Tibial nerve (tissue), 4 donors: ENCODE data around the gene SNX11. TPM values are rescaled to one million over a fixed set of nuclear protein-coding genes. Genes with fewer than 3 reads are reported as not detected.

Source experiments
- DNase-seq, 2 donors: peaks; one replicate each; pipeline ENCODE4 v3.0.0-alpha.2; 2019; ENCODE audit warnings: low spot score in 2 of 2
- H3K27ac ChIP-seq, 4 donors: fragments of 200-600 bp; sonication (generic) in 3 of 4; one replicate each; pipeline ENCODE4 v1.5.1; 2017 to 2019; ENCODE audit warnings: mild to moderate bottlenecking in 1 of 4
- H3K27me3 ChIP-seq, 2 donors: fragments of 200-600 bp; sonication (generic) in 1 of 2; one replicate each; pipeline versions ENCODE4 v1.5.1 to v1.6.0; 2017 to 2019
- H3K36me3 ChIP-seq, 3 donors: fragments of 200-600 bp; sonication (generic); one replicate each; pipeline ENCODE4 v1.5.1; 2018 to 2019
- H3K4me1 ChIP-seq, 4 donors: fragments of 200-600 bp; sonication (generic) in 3 of 4; one replicate each; pipeline ENCODE4 v1.5.1; 2017 to 2019
- H3K4me3 ChIP-seq, 4 donors: fragments of 200-600 bp; sonication (generic) in 3 of 4; one replicate each; pipeline ENCODE4 v1.5.1; 2017 to 2019; ENCODE audit warnings: mild to moderate bottlenecking in 1 of 4, moderate library complexity in 1 of 4
- H3K9me3 ChIP-seq, 4 donors: fragments of 200-600 bp; sonication (generic) in 3 of 4; one replicate each; pipeline ENCODE4 v1.5.1; 2017 to 2019
- EP300 ChIP-seq, 2 donors: sonication (generic); formaldehyde crosslinking; IDR thresholded peaks; one replicate each; pipeline ENCODE4 v1.6.1; 2017; ENCODE audit warnings: antibody characterized with exemption in 2 of 2, mild to moderate bottlenecking in 1 of 2
- POLR2A ChIP-seq, 2 donors: fragments of 450-650 bp; IDR thresholded peaks; one replicate each; pipeline ENCODE4 v1.6.1; 2017; ENCODE audit warnings: antibody characterized with exemption in 2 of 2, mild to moderate bottlenecking in 2 of 2, moderate library complexity in 2 of 2
- WGBS, 2 donors: methylation state at CpG; one replicate each; pipeline ENCODE4 v1.1.5; 2018; 5-methylcytosine and 5-hydroxymethylcytosine counted together
- total RNA-seq, 4 donors: library from RNA; depleted of rRNA; stranded (reverse); fragments of >200 nt; gene quantifications; one replicate each; pipeline ENCODE4 v1.1.0, GENCODE V29; 2016
- TF ChIP-seq, protein P1 (sequence below), 5 experiments: fragments of 200-600 bp in 3 of 5; fragments of 450-650 bp in 2 of 5; sonication (generic) in 3 of 5; IDR thresholded peaks; one replicate each; pipeline ENCODE4 v1.5.1; 2016 to 2019; ENCODE audit warnings: antibody characterized with exemption in 5 of 5, mild to moderate bottlenecking in 3 of 5, moderate library complexity in 2 of 5

SNX11 gene, protein sequence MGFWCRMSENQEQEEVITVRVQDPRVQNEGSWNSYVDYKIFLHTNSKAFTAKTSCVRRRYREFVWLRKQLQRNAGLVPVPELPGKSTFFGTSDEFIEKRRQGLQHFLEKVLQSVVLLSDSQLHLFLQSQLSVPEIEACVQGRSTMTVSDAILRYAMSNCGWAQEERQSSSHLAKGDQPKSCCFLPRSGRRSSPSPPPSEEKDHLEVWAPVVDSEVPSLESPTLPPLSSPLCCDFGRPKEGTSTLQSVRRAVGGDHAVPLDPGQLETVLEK
- 10 to 100 TPM; 10.0 to 17.2 (median 16.2) TPM for total RNA-seq

DNA sequence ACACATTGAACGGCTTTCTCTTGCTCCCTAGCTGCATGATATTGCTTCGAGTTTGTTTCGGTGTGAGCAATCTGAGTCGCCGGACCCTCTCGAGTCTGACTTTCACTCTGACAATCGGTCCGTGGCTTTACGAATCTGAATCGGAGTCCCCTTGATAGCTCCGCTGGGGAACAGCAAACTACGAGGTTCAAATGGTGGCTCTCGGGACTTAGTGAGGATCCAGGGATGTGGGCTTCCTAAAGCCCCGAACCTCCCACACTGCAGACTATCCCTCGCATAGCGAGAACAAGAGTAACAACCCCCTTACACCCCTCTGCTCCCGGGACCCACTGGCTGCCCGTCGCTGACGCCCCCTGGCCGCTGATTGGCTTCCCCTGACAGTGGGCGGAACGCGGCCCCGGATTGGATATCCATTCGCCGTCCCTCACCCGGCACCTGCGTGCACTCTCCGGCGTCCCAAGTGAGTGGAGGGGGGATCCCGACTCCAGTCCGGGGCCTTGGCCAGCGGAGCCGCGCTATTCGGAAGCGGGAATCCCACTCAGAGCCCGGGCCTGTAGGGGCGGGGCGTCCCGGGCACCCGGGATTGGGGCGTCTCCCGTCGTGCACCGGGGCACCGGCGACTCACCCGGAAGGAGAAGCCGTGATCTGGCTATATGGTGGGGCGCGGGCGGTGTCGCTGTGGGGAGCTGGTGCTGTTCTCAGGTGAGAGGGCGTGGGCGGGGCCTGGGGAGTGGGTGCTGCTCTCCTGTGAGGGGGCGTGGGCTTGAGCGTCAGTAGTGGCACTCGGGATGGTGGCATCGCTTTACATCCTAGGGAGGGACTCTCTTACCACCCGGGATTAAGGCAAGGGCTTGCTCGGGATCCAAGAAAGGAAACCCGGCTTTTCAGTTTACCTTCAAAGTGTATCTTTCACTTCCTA is at the start of gene SNX11:
Gene SNX11, plus strand, starts transcription at position 630 of the 919 bp plus-strand sequence. CDS start 4,278 bp downstream, outside the sequence.
- Histone ChIP-seq H3K27ac (peak within 1 kb of the TSS; percentile 85 to 97 (median 94)), H3K9me3 (no peaks in the 10 kb centered on the region), H3K36me3 (peaks cover 0 to under 1% (median 0%) of the 10 kb centered on the region in 3 donors), H3K4me3 (peak within 1 kb of the TSS; percentile 57 to 92 (median 77)), H3K27me3 (no peaks in the 10 kb centered on the region), H3K4me1 (peaks cover 0 to 38% (median 15%) of the 10 kb centered on the region in 4 donors)
- peak; percentile 77 to 82 for DNase-seq
- TF ChIP-seq EP300 (IDR thresholded peaks at IDR 0.05) (peak in 1 of 2 donors; percentile 72), POLR2A (IDR thresholded peaks at IDR 0.05) (peak in 1 of 2 donors; percentile 35)
- TF ChIP-seq, protein P1, sequence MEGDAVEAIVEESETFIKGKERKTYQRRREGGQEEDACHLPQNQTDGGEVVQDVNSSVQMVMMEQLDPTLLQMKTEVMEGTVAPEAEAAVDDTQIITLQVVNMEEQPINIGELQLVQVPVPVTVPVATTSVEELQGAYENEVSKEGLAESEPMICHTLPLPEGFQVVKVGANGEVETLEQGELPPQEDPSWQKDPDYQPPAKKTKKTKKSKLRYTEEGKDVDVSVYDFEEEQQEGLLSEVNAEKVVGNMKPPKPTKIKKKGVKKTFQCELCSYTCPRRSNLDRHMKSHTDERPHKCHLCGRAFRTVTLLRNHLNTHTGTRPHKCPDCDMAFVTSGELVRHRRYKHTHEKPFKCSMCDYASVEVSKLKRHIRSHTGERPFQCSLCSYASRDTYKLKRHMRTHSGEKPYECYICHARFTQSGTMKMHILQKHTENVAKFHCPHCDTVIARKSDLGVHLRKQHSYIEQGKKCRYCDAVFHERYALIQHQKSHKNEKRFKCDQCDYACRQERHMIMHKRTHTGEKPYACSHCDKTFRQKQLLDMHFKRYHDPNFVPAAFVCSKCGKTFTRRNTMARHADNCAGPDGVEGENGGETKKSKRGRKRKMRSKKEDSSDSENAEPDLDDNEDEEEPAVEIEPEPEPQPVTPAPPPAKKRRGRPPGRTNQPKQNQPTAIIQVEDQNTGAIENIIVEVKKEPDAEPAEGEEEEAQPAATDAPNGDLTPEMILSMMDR (IDR thresholded peaks at IDR 0.05): peak in 1 of 5 experiments; percentile 30
- whole genome bisulfite sequencing, 2 donors: 0% methylated on average over 26 to 43 of the region's 64 CpGs

DNA sequence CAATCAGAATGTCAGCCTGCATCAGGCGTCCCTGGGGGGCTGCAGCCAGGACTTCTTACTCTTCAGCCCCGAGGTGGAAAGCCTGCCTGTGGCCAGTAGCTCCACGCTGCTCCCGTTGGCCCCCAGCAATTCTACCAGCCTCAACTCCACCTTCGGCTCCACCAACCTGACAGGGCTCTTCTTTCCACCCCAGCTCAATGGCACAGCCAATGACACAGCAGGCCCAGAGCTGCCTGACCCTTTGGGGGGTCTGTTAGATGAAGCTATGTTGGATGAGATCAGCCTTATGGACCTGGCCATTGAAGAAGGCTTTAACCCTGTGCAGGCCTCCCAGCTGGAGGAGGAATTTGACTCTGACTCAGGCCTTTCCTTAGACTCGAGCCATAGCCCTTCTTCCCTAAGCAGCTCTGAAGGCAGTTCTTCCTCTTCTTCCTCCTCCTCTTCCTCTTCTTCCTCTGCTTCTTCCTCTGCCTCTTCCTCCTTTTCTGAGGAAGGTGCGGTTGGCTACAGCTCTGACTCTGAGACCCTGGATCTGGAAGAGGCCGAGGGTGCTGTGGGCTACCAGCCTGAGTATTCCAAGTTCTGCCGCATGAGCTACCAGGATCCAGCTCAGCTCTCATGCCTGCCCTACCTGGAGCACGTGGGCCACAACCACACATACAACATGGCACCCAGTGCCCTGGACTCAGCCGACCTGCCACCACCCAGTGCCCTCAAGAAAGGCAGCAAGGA is 49.0 kb upstream of the SNX11 start:
- H3K4me1 ChIP-seq: peaks cover 0 to 63% (median 24%) of the 10 kb centered on the region in 4 donors

DNA sequence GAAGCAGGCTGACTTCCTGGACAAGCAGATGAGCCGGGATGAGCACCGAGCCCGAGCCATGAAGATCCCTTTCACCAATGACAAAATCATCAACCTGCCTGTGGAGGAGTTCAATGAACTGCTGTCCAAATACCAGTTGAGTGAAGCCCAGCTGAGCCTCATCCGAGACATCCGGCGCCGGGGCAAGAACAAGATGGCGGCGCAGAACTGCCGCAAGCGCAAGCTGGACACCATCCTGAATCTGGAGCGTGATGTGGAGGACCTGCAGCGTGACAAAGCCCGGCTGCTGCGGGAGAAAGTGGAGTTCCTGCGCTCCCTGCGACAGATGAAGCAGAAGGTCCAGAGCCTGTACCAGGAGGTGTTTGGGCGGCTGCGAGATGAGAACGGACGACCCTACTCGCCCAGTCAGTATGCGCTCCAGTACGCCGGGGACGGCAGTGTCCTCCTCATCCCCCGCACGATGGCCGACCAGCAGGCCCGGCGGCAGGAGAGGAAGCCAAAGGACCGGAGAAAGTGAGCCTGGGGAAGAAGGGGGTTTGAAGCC is 48.4 kb upstream of the SNX11 start:
- DNase-seq: no peak
- Histone ChIP-seq H3K27me3 (no peaks in the 10 kb centered on the region), H3K27ac (peak overlapping the region in 1 of 4 donors; percentile 47), H3K9me3 (no peaks in the 10 kb centered on the region), H3K4me1 (peaks cover 0 to 63% (median 18%) of the 10 kb centered on the region in 4 donors), H3K4me3 (no peak overlapping the region), H3K36me3 (peaks cover 3 to 97% (median 42%) of the 10 kb centered on the region in 3 donors)
- 92 to 93% methylated on average over 32 of the region's 32 CpGs for WGBS, 2 donors
- TF ChIP-seq, protein P1 (IDR thresholded peaks at IDR 0.05): no peak

More for the DNA sequence above, 49.0 kb upstream of the SNX11 start:
- WGBS, 2 donors: 79 to 89% methylated on average over 11 of the region's 11 CpGs
- Histone ChIP-seq H3K9me3 (no peaks in the 10 kb centered on the region), H3K27ac (no peak overlapping the region), H3K36me3 (peaks cover 3 to 90% (median 42%) of the 10 kb centered on the region in 3 donors), H3K4me3 (no peak overlapping the region), H3K27me3 (no peaks in the 10 kb centered on the region)
- TF ChIP-seq, protein P1 (IDR thresholded peaks at IDR 0.05): no peak
- TF ChIP-seq EP300 (IDR thresholded peaks at IDR 0.05) (no peak), POLR2A (IDR thresholded peaks at IDR 0.05) (no peak)
- DNase-seq: no peak

DNA sequence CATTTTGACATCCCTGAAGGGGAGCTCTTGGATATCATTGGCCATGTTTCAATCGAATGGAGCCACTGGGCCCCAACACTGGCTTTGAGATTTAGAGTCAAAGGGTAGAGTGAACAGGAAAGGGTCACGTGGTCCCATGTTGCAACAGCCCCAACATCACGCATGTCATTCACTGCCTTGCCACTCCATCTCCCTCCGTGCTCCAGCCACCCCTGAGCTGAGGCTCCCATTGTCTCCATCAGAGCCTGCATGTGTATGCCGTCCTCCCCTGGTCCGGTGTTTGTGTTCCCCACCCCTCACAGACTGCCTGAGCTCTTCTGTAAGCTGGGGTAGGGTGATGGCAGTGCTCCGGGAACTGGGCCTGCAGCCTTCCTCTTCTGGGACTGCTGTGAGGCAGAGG is 47.3 kb upstream of the SNX11 start:
- Histone ChIP-seq H3K36me3 (peaks cover 3 to 100% (median 42%) of the 10 kb centered on the region in 3 donors), H3K9me3 (no peaks in the 10 kb centered on the region), H3K4me3 (no peak overlapping the region), H3K27ac (peak overlapping the region in 2 of 4 donors; percentile 47 to 62), H3K27me3 (no peaks in the 10 kb centered on the region), H3K4me1 (peaks cover 0 to 62% (median 8%) of the 10 kb centered on the region in 4 donors)
- WGBS, 2 donors: 58 to 68% methylated on average over 7 of the region's 7 CpGs
- DNase-seq: peak in 1 of 2 donors; percentile 42
- TF ChIP-seq EP300 (IDR thresholded peaks at IDR 0.05) (no peak), POLR2A (IDR thresholded peaks at IDR 0.05) (no peak)
- TF ChIP-seq, protein P1 (IDR thresholded peaks at IDR 0.05): no peak
